CD4-positive, CD25-positive, alpha-beta regulatory T cell (primary cell): ENCODE measurements around the gene SLC6A4. TPM values are rescaled to one million over a fixed set of nuclear protein-coding genes. Genes with fewer than 3 reads are reported as not detected.

ENCODE experiments used
- ATAC-seq, 2 donors: fragments of 150-1000 bp; cut with Tn5 transposase; one replicate each; pipeline ENCODE4 v1.10.0; 2021; ENCODE audit warnings: low read depth in 2 of 2, moderate number of reproducible peaks in 2 of 2, moderate library complexity in 1 of 2
- DNase-seq, 3 donors: peaks; one replicate each; pipeline versions ENCODE4 v3.0.0 to v3.0.0-alpha.2; 2012 to 2022; ENCODE audit warnings: mixed read lengths in 1 of 3
- H3K27ac ChIP-seq: one replicate; pipeline ENCODE4 v1.7.0; 2013; ENCODE audit warnings: mild to moderate bottlenecking, low read length; ENCODE audit not compliant: insufficient read depth, poor library complexity, severe bottlenecking
- H3K27me3 ChIP-seq: one replicate; pipeline ENCODE4 v1.7.0; 2013; ENCODE audit warnings: low read length; ENCODE audit not compliant: control insufficient read depth, insufficient read depth
- H3K36me3 ChIP-seq: one replicate; pipeline ENCODE4 v1.7.0; 2013; ENCODE audit warnings: mild to moderate bottlenecking, low read length, moderate library complexity; ENCODE audit not compliant: control insufficient read depth, insufficient read depth
- H3K4me1 ChIP-seq: 2 replicates; pipeline ENCODE4 v1.7.0; 2013; ENCODE audit warnings: mild to moderate bottlenecking, low read length; ENCODE audit not compliant: insufficient read depth, control insufficient read depth, poor library complexity, severe bottlenecking
- H3K4me3 ChIP-seq: one replicate; pipeline ENCODE4 v1.7.0; 2013; ENCODE audit warnings: low read depth, mild to moderate bottlenecking, low read length, moderate library complexity
- H3K9me3 ChIP-seq, 2 experiments: 1 replicate in 1 of 2; 2 replicates in 1 of 2; pipeline ENCODE4 v1.7.0; 2013; ENCODE audit warnings: low read length in 2 of 2, mild to moderate bottlenecking in 1 of 2, moderate library complexity in 1 of 2; ENCODE audit not compliant: control insufficient read depth in 2 of 2
- H3K27ac Mint-ChIP-seq, 3 donors: one replicate each; pipeline ENCODE4 v1.8.0; 2020 to 2022; ENCODE audit warnings: mild to moderate bottlenecking in 3 of 3, mixed read lengths in 3 of 3, moderate library complexity in 2 of 3
- H3K27me3 Mint-ChIP-seq: one replicate; pipeline ENCODE4 v1.8.0; 2022; ENCODE audit warnings: mild to moderate bottlenecking, mixed read lengths
- H3K36me3 Mint-ChIP-seq: one replicate; pipeline ENCODE4 v1.8.0; 2020; ENCODE audit warnings: mixed read lengths
- H3K4me1 Mint-ChIP-seq, 4 donors: one replicate each; pipeline ENCODE4 v1.8.0; 2020 to 2022; ENCODE audit warnings: mixed read lengths in 4 of 4, mild to moderate bottlenecking in 1 of 4
- H3K4me3 Mint-ChIP-seq, 4 donors: one replicate each; pipeline ENCODE4 v1.8.0; 2020 to 2022; ENCODE audit warnings: mild to moderate bottlenecking in 4 of 4, mixed read lengths in 4 of 4, moderate library complexity in 3 of 4
- H3K9me3 Mint-ChIP-seq, 7 donors: one replicate each; pipeline ENCODE4 v1.8.0; 2020 to 2022; ENCODE audit warnings: mixed read lengths in 7 of 7, mild to moderate bottlenecking in 3 of 7, moderate library complexity in 2 of 7
- polyA plus RNA-seq, 4 donors: library from polyadenylated mRNA; unstranded; fragments of 300-500 nt; fragmentation: Illumina TruSeq; gene quantifications; one replicate each; pipeline ENCODE4 v1.2.3, GENCODE V29; 2021
- total RNA-seq: library from RNA; stranded (reverse); gene quantifications from one replicate; pipeline ENCODE4 v1.2.3, GENCODE V29; 2022

Gene SLC6A4
- total and polyA plus RNA-seq, 5 donors from 2014 or later, result 0.24 to 0.25 TPM; not detected in 3

DNA sequence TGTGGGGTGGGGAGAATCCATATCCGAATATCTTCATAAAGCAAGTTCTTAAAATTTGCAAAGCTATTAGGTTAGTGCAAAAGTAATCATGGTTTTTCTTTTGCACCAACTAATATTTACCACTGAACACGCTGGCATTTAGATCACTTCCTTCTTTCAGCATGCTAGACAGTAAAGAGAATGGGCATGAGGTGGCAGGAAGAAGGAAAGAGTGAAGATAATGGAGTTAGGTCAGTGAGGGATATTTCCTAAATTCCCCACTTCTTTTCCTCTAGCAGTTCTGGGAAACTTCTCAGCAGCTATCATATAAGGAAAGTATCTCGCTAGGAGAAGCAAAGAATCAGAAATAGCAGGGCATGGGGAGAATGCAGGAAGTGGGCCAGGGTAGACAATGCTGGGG lies 39.0 kb downstream of the SLC6A4 start:
- Histone ChIP-seq H3K27ac (no peak overlapping the region), H3K9me3 (no peaks in the 10 kb centered on the region), H3K27me3 (no peaks in the 10 kb centered on the region), H3K36me3 (no peaks in the 10 kb centered on the region), H3K4me1 (no peaks in the 10 kb centered on the region), H3K4me3 (no peak overlapping the region)
- Mint-ChIP-seq H3K4me1 (no peaks in the 10 kb centered on the region), H3K36me3 (no peaks in the 10 kb centered on the region), H3K4me3 (no peak overlapping the region), H3K9me3 (peaks cover 0 to 2% (median 0%) of the 10 kb centered on the region in 7 donors), H3K27me3 (peaks cover 29% of the 10 kb centered on the region), H3K27ac (no peak overlapping the region)
- no peak for ATAC-seq
- no peak for DNase-seq

- H3K4me3 ChIP-seq, result no peak overlapping the region
- peaks cover 5% of the 10 kb centered on the region for H3K36me3 Mint-ChIP-seq
- no peaks in the 10 kb centered on the region for H3K4me1 ChIP-seq
- peaks cover 2% of the 10 kb centered on the region for H3K36me3 ChIP-seq
- DNase-seq (no peak), ATAC-seq (no peak)
- H3K27me3 Mint-ChIP-seq, result peaks cover 10% of the 10 kb centered on the region
- no peak overlapping the region for H3K27ac Mint-ChIP-seq
- no peaks in the 10 kb centered on the region for H3K4me1 Mint-ChIP-seq
- H3K27ac ChIP-seq, result no peak overlapping the region
- peaks cover 0 to 2% (median 0%) of the 10 kb centered on the region in 7 donors for H3K9me3 Mint-ChIP-seq
- no peak overlapping the region for H3K4me3 Mint-ChIP-seq
- no peaks in the 10 kb centered on the region for H3K27me3 ChIP-seq
- H3K9me3 ChIP-seq, result no peaks in the 10 kb centered on the region
Measured at GRCh38 chr17:30191072-30191471, 44.4 kb downstream of the SLC6A4 start.

DNA sequence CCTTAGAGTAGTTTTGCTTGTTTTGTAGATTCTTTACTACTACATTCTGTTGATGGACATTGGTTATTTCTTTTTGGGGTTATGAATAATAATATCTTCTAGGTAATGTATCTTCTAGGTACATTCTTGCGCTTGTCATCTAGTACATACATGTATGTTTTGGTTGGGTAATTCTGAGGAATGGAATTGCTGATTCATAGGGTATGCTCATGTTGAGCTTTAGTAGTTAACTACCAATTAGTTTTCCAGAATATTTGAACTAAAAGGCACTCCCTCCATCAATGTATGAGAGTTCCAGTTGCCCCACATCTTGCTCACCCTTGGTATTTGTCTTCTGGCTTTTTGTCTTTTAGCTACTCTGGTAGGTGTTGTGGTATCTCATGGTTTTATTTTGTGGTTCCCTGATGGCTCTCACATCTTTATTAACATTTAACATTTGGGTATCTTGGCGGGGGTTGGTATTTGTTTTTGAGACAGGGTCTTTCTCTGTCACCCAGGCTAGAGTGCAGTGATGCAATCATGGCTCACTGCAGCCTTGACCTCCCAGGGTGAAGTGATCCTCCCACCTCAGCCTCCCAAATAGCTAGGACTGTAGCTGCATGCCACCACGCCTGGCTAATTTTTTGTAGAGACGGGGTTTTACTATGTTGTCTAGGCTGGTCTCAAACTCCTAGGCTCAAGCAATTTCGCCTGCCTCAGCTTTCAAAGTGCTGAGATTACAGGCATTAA lies 47.1 kb downstream of the SLC6A4 start:
- peaks cover 4% of the 10 kb centered on the region for H3K27me3 Mint-ChIP-seq
- H3K4me3 Mint-ChIP-seq, result no peak overlapping the region
- DNase-seq (no peak), ATAC-seq (no peak)
- H3K36me3 ChIP-seq, result peaks cover 20% of the 10 kb centered on the region
- peaks cover 0 to 2% (median 0%) of the 10 kb centered on the region in 7 donors for H3K9me3 Mint-ChIP-seq
- no peaks in the 10 kb centered on the region for H3K9me3 ChIP-seq
- peaks cover 0 to 6% (median 2%) of the 10 kb centered on the region in 4 donors for H3K4me1 Mint-ChIP-seq
- H3K27ac ChIP-seq, result no peak overlapping the region
- no peaks in the 10 kb centered on the region for H3K4me1 ChIP-seq
- no peak overlapping the region for H3K4me3 ChIP-seq
- peak overlapping the region in 2 of 3 donors; percentile 9 to 92 for H3K27ac Mint-ChIP-seq
- H3K27me3 ChIP-seq, result no peaks in the 10 kb centered on the region
- peaks cover 24% of the 10 kb centered on the region for H3K36me3 Mint-ChIP-seq

DNA sequence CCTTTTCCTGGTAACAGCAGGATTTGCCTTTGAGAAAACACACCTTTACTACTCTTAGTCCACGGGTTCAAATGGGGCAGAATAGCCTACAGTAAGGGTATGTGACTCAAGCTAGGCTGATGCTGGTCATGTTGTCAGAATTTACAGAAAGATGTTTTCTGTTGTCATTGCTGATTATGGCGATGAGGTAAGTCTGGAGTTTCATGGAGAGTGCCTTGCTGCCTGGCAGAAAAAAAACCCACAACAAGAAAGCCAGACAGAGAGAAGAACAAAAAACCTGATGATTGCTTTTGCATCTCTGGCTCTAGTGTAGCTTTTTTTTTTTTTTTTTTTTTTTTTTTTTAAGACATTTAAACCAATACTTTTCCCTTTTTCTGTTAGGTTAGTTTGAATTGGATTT lies 47.9 kb downstream of the SLC6A4 start:
- Mint-ChIP-seq H3K27ac (peak overlapping the region in 2 of 3 donors; percentile 9 to 17), H3K4me3 (no peak overlapping the region), H3K36me3 (peaks cover 30% of the 10 kb centered on the region), H3K4me1 (peaks cover 0 to 6% (median 2%) of the 10 kb centered on the region in 4 donors), H3K27me3 (no peaks in the 10 kb centered on the region), H3K9me3 (peaks cover 0 to 2% (median 0%) of the 10 kb centered on the region in 7 donors)
- DNase-seq (no peak), ATAC-seq (no peak)
- Histone ChIP-seq H3K9me3 (no peaks in the 10 kb centered on the region), H3K4me1 (no peaks in the 10 kb centered on the region), H3K36me3 (peaks cover 20% of the 10 kb centered on the region), H3K27me3 (no peaks in the 10 kb centered on the region), H3K4me3 (no peak overlapping the region), H3K27ac (no peak overlapping the region)

DNA sequence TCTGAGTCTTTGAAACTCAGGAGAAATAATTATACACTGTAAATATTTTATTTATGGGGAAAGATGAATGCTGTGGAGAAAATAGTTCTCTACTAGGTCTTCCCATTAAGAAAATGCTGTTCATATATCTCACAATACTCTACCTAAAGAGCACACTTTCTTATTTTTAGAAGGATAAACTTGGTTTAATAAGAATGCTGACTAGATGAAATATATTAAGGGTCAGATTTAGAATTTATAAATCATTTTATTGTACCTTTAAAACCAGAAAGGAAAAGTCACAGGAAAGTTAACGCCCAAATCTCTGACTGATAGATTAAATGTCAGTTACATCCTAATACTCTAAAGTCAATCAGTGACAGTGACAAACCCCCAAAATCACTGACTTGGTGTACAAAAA lies 48.7 kb downstream of the SLC6A4 start:
- Histone ChIP-seq H3K36me3 (peaks cover 27% of the 10 kb centered on the region), H3K4me1 (no peaks in the 10 kb centered on the region), H3K4me3 (no peak overlapping the region), H3K27ac (no peak overlapping the region), H3K27me3 (no peaks in the 10 kb centered on the region), H3K9me3 (no peaks in the 10 kb centered on the region)
- Mint-ChIP-seq H3K27me3 (no peaks in the 10 kb centered on the region), H3K4me3 (no peak overlapping the region), H3K9me3 (no peaks in the 10 kb centered on the region), H3K36me3 (peaks cover 33% of the 10 kb centered on the region), H3K27ac (peak overlapping the region in 1 of 3 donors; percentile 6), H3K4me1 (peaks cover 0 to 6% (median 2%) of the 10 kb centered on the region in 4 donors)
- ATAC-seq (no peak), DNase-seq (no peak)

DNA sequence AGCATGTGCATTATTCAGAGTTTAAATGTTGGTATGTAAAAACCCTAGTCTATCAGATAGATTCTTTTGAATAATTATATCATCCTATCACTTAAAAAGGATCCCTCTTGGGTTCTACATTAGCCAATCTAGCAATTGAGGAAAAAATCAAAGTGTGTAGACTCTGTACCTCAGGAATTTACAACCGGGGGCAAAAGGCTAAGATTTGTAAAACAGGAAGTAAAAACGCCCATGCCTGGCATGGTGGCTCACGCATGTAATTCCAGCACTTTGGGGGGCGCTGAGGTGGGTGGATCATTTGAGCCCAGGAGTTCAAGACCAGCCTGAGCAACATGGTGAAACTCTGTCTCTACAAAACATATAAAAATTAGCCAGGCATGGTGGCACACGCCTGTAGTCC lies 58.6 kb downstream of the SLC6A4 start:
- DNase-seq, result no peak
- no peak for ATAC-seq
- Mint-ChIP-seq H3K4me3 (no peak overlapping the region), H3K9me3 (no peaks in the 10 kb centered on the region), H3K4me1 (peaks cover 8 to 26% (median 17%) of the 10 kb centered on the region in 4 donors), H3K27me3 (no peaks in the 10 kb centered on the region), H3K27ac (peak overlapping the region in 1 of 3 donors; percentile 44), H3K36me3 (peaks cover 49% of the 10 kb centered on the region)
- H3K27me3 ChIP-seq, result no peaks in the 10 kb centered on the region
- peaks cover 63% of the 10 kb centered on the region for H3K36me3 ChIP-seq
- H3K9me3 ChIP-seq, result no peaks in the 10 kb centered on the region
- H3K27ac ChIP-seq, result no peak overlapping the region
- no peak overlapping the region for H3K4me3 ChIP-seq
- no peaks in the 10 kb centered on the region for H3K4me1 ChIP-seq

- no peaks in the 10 kb centered on the region for H3K4me1 ChIP-seq
- no peak overlapping the region for H3K4me3 ChIP-seq
- peaks cover 42% of the 10 kb centered on the region for H3K36me3 ChIP-seq
- no peak overlapping the region for H3K27ac ChIP-seq
- Mint-ChIP-seq H3K27me3 (no peaks in the 10 kb centered on the region), H3K4me3 (no peak overlapping the region), H3K36me3 (peaks cover 42% of the 10 kb centered on the region), H3K4me1 (peaks cover 17 to 37% (median 28%) of the 10 kb centered on the region in 4 donors), H3K9me3 (peaks cover 0 to 2% (median 0%) of the 10 kb centered on the region in 7 donors), H3K27ac (no peak overlapping the region)
- H3K27me3 ChIP-seq, result no peaks in the 10 kb centered on the region
- ATAC-seq (no peak), DNase-seq (no peak)
- no peaks in the 10 kb centered on the region for H3K9me3 ChIP-seq
Measured at GRCh38 chr17:30174556-30174955, 60.9 kb downstream of the SLC6A4 start.

GRCh38 chr17:30173649-30174048 lies 61.8 kb downstream of the SLC6A4 start:
- Mint-ChIP-seq H3K4me3 (no peak overlapping the region), H3K27ac (no peak overlapping the region), H3K9me3 (peaks cover 0 to 2% (median 0%) of the 10 kb centered on the region in 7 donors), H3K4me1 (peaks cover 22 to 38% (median 31%) of the 10 kb centered on the region in 4 donors), H3K36me3 (peaks cover 39% of the 10 kb centered on the region), H3K27me3 (no peaks in the 10 kb centered on the region)
- Histone ChIP-seq H3K36me3 (peaks cover 36% of the 10 kb centered on the region), H3K27ac (no peak overlapping the region), H3K9me3 (no peaks in the 10 kb centered on the region), H3K4me1 (no peaks in the 10 kb centered on the region), H3K27me3 (no peaks in the 10 kb centered on the region), H3K4me3 (no peak overlapping the region)
- DNase-seq (peak in 1 of 3 donors; percentile 45), ATAC-seq (no peak)
